ENCODE results near the gene RBM20. TPM values are rescaled to one million over a fixed set of nuclear protein-coding genes. Genes with fewer than 3 reads are reported as not detected.

RBM20 gene
- polyA plus RNA-seq, 3 donors = not detected

DNA sequence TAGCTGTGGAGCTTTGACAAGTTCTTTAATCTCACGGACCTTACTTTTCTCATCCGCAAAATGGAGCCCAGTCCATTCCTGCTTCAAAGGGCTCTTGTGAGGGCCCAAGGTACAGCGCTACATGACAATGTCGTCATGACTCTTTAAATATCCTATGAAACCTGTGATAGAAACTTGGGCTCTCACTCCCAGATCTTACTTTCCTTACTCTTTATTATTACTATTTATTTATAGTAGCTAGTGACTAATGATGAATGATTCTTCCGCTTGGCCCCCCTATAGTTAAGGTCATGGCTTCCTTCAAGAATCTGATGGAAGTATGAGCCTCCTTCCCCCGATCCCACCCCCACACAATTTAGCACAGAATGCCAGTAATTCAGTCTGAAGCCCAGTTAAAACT, 41.9 kb downstream of the RBM20 start:
- WGBS (ENCODE audit: insufficient coverage) = 100% methylated on average over 1 of the region's 6 CpGs
- Histone ChIP-seq H3K79me2 (ENCODE audit: insufficient read depth, low read length) (no peaks in the 10 kb centered on the region), H3K27ac (ENCODE audit: low read depth in 1 of 2, low read length in 2 of 2) (no peak overlapping the region), H3K9me3 (replicated peaks in 1 of 2; ENCODE audit: control insufficient read depth in 1 of 2, insufficient read depth in 1 of 2, low read length in 2 of 2) (no peaks in the 10 kb centered on the region), H3K4me3 (replicated peaks in 1 of 3; ENCODE audit: low read depth in 2 of 3, low read length in 3 of 3) (no peak overlapping the region), H3K4me2 (replicated peaks; ENCODE audit: extremely low read depth, low read length, poor library complexity, severe bottlenecking) (no peak overlapping the region), H3K36me3 (replicated peaks in 1 of 2; ENCODE audit: control insufficient read depth in 1 of 2, insufficient read depth in 2 of 2, low read length in 2 of 2) (no peaks in the 10 kb centered on the region), H3K9ac (ENCODE audit: insufficient read depth, low read length, poor library complexity, severe bottlenecking) (no peak overlapping the region), H3K27me3 (ENCODE audit: control insufficient read depth in 2 of 2, insufficient read depth in 2 of 2, low read length in 2 of 2) (no peaks in the 10 kb centered on the region), H3K4me1 (ENCODE audit: control insufficient read depth in 1 of 2, insufficient read depth in 2 of 2, low read length in 2 of 2) (no peaks in the 10 kb centered on the region), H4K20me1 (ENCODE audit: insufficient read depth, low read length) (no peaks in the 10 kb centered on the region), H2AFZ (ENCODE audit: insufficient read depth, low read depth, low read length, poor library complexity, severe bottlenecking) (no peak overlapping the region)
- H3K36me3 Mint-ChIP-seq = no peaks in the 10 kb centered on the region
- peaks cover 0 to 6% (median 0%) of the 10 kb centered on the region in 3 donors for H3K27me3 Mint-ChIP-seq (ENCODE audit: low read depth in 3 of 3)
- DNase-seq = no peak
- no peak overlapping the region for H3K4me3 Mint-ChIP-seq
- intact Hi-C loops (cut with micrococcal nuclease) = no loop called here
- H3K9me3 Mint-ChIP-seq = peaks cover 0 to 5% (median 0%) of the 10 kb centered on the region in 7 donors
- peak overlapping the region in 1 of 7 donors; percentile 69 for H3K27ac Mint-ChIP-seq
- no peak for TF ChIP-seq CTCF (IDR thresholded peaks at IDR 0.05)
- H3K4me1 Mint-ChIP-seq = peaks cover 3% of the 10 kb centered on the region

DNA sequence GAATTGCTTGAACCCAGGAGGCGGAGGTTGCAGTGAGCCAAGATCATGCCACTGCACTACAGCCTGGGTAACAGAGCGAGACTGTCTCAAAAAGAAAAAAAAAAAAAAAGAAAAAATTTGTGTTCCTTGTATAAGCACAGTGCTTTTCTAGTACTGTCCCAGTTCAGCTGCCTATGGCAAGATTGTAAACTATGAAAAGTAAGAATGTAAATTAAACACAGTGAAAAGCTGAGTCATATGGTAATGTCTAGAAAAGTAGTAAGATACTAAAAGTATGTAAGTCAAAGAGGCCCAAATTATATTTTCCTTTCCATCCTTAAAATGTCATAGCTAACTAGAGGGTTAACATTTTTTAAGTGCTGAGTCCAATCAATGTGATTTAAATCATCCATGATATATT, 42.8 kb downstream of the RBM20 start:
- Mint-ChIP-seq H3K27me3 (ENCODE audit: low read depth in 3 of 3) (peaks cover 0 to 6% (median 0%) of the 10 kb centered on the region in 3 donors), H3K4me1 (peaks cover 6% of the 10 kb centered on the region)
- WGBS (ENCODE audit: insufficient coverage) = 86% methylated on average over 1 of the region's 2 CpGs

More for the DNA sequence above, 42.8 kb downstream of the RBM20 start:
- H3K4me3 ChIP-seq (replicated peaks in 1 of 3; ENCODE audit: low read depth in 2 of 3, low read length in 3 of 3) = no peak overlapping the region
- no peak for DNase-seq
- no peaks in the 10 kb centered on the region for H4K20me1 ChIP-seq (ENCODE audit: insufficient read depth, low read length)
- Mint-ChIP-seq H3K4me3 (no peak overlapping the region), H3K36me3 (no peaks in the 10 kb centered on the region), H3K9me3 (peaks cover 0 to 11% (median 5%) of the 10 kb centered on the region in 7 donors), H3K27ac (no peak overlapping the region)
- H3K9me3 ChIP-seq (replicated peaks in 1 of 2; ENCODE audit: control insufficient read depth in 1 of 2, insufficient read depth in 1 of 2, low read length in 2 of 2) = no peaks in the 10 kb centered on the region
- H3K4me2 ChIP-seq (replicated peaks; ENCODE audit: extremely low read depth, low read length, poor library complexity, severe bottlenecking) = no peak overlapping the region
- no peak overlapping the region for H3K27ac ChIP-seq (ENCODE audit: low read depth in 1 of 2, low read length in 2 of 2)
- no peaks in the 10 kb centered on the region for H3K36me3 ChIP-seq (replicated peaks in 1 of 2; ENCODE audit: control insufficient read depth in 1 of 2, insufficient read depth in 2 of 2, low read length in 2 of 2)
- intact Hi-C loops (cut with micrococcal nuclease) = no loop called here
- no peak overlapping the region for H2AFZ ChIP-seq (ENCODE audit: insufficient read depth, low read depth, low read length, poor library complexity, severe bottlenecking)
- H3K9ac ChIP-seq (ENCODE audit: insufficient read depth, low read length, poor library complexity, severe bottlenecking) = no peak overlapping the region
- no peak for TF ChIP-seq CTCF (IDR thresholded peaks at IDR 0.05)
- H3K27me3 ChIP-seq (ENCODE audit: control insufficient read depth in 2 of 2, insufficient read depth in 2 of 2, low read length in 2 of 2) = no peaks in the 10 kb centered on the region
- no peaks in the 10 kb centered on the region for H3K4me1 ChIP-seq (ENCODE audit: control insufficient read depth in 1 of 2, insufficient read depth in 2 of 2, low read length in 2 of 2)
- no peaks in the 10 kb centered on the region for H3K79me2 ChIP-seq (ENCODE audit: insufficient read depth, low read length)

Measured in CD14-positive monocyte (primary cell).